ENCODE results near the gene PRDM12. TPM values are rescaled to one million over a fixed set of nuclear protein-coding genes. Genes with fewer than 3 reads are reported as not detected.
"Not testable (repeated sequence)": the region's sequence is repeated elsewhere in the genome, so short reads cannot be mapped to it uniquely, and the experiment has no call there.

PRDM12 gene
- polyA plus RNA-seq, 10 donors = not detected

DNA sequence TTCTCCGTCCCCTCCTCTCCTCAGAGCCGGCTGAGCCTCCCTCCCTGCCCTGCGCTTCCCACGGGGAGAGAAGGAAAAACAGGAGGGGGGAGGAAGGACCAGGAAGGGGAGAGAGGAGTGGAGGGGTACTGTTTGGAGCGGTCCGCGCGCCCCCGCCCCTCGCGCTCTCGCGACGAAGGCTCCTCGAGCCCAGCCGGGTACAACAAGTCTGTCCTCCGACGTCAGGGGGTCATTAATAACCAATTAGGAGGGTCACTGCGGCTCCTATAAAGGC, 480 bp upstream of the PRDM12 start:
- peak in 1 of 3 donors; percentile 24 for DNase-seq

- DNase-seq = no peak
Measured at GRCh38 chr9:130665029-130665430, 636 bp downstream of the PRDM12 start.

DNA sequence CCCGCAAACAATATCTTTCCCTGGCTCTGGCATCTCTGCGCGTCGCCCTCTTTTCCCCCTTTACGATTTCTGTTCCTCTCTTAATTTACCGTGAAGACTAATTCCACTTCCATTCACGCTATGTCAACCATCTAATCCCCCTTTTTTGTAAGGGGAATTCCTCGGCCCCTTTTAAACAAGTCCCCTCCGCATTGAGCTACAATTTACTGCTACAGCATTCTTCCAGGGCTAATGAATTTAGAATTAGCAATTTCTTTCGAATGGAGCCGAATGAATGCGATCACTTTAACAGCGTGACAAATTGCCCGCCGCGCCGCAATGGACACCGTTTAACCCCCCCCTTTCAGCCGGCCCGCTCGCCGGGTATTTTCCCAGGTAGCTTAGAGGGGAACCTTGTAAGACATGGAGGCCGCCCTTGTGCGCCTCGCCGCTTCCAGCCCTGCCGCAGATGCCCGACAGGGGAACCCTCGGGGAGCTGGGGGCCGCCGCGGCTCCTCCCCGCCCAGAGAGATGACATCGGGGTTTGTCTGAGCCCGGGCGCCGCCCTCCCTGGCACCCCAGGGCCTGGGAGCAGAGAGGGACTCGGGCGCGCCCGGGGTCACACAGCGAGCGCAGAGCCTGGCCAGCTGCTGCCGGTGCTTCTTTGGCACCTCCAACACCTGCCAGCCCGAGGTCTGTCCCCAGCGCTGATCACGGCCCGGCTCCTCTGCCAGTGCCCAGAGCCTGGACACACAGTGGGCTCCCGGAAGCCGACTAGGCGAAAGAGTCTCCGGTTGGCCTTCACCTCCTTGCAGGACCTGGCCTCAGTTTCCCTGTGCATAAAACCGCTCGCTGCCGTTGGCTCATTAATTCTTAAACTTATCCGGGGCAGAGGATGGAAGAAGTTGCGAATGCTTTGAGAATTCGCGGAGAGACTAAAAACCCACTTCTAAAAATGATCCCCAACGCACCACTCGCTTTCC, 1.3 kb downstream of the PRDM12 start:
- peak in 1 of 3 donors; percentile 13 for DNase-seq

DNA sequence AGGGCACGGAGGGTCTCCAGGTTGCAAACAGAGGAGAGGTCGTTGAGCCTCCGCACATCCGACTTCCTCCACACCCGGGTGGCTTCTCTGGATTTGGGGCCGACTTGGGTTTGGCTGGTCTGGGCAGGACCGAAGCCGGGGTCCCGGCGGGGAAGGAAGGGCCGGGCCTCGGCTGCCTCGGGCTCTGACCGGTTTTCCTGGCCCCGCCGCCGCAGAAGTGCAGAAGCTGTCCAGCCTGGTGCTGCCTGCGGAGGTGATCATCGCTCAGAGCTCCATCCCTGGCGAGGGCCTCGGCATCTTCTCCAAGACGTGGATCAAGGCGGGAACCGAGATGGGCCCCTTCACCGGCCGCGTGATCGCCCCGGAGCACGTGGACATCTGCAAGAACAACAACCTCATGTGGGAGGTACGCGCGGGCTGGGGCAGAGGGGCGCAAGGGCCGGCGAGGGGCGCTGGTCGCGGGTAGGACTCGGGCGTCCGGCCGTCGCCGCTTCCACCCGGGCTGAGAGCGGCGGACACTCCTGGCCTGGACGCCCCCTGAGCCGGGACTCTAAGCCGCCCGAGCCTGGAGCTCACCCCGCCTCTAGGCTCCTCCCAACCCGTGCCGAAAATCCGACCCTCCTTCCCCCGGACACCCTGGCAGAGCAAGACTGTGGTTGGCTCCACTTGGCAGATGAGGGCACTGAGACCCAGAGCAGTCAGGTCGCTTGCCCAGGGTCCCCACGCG, 2.2 kb downstream of the PRDM12 start:
- peak in 1 of 3 donors; percentile 23 for DNase-seq

GRCh38 chr9:130667120-130667435, 2.7 kb downstream of the PRDM12 start:
- no peak for DNase-seq

- DNase-seq = no peak
Measured at GRCh38 chr9:130668196-130668595, 3.8 kb downstream of the PRDM12 start.

DNA sequence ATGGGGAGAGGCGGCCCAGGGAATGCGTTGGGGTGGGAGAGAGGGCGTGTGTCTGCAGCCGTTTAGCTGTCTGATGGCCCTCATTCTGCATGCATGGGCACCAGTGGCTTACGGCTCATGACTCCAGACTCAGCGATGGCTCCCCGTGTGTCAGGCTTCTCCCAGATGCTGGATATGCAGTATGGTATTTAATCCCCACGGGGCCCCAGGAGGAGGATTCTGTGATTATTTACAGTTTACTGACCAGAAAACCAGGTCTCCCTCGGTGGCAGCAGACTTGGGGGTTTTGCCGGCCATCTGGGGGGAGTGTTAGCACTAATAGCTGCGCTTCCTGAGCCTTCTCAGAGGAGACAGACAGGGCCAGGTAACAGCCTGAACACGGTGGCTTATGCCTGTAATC, 4.3 kb downstream of the PRDM12 start:
- DNase-seq = no peak

GRCh38 chr9:130669965-130670364, 5.6 kb downstream of the PRDM12 start:
- no peak for DNase-seq

- DNase-seq = no peak
Measured at GRCh38 chr9:130670644-130671043, 6.2 kb downstream of the PRDM12 start.

DNA sequence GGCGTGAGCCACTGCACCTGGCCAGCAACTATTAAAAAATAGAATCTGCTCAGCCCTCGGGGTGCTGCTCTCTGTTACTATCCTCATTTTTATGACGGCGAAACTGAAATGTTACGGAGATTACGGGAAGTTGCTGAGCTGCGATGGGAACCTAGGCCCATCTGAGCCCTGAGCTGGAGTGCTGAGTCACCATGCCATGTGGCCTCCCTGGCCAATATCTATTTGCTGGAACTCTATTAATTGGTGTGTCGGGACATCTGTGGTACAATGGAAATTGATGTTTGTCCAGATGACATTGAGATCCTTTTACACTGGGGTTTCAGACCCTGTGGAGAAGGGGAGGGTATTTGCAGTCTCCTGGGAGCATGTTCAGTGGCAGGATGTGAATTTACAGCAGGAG, 8.1 kb downstream of the PRDM12 start:
- peak in 1 of 3 donors; percentile 45 for DNase-seq

GRCh38 chr9:130672933-130673615, 8.7 kb downstream of the PRDM12 start:
- no peak for DNase-seq

- no peak for DNase-seq
Measured at GRCh38 chr9:130675396-130675795, 11.0 kb downstream of the PRDM12 start.

DNA sequence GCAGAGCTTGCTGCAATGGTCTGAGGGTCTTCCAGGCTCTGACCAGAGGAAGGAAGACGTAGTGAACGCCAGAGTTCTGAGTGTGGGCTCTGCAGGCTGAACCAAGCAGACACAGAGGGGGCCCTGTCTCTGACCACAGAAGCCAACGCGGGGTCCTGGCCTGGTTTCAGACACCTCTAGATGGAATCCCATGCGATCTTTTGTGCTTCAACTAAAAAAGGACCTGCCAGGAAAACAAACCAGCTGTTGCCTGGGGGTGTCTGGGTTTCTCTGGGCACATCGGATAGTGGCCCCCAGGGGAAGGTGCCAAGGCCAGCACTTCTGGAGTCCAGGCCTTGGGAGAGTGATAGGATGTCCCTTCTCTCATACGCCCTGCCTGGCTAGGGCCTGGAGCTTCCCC, 12.9 kb downstream of the PRDM12 start:
- no peak for DNase-seq

- DNase-seq = peak in 2 of 3 donors; percentile 67 to 85
Measured at GRCh38 chr9:130680836-130681768, 16.7 kb downstream of the PRDM12 start.

- DNase-seq = peak in 1 of 3 donors; percentile 52
Measured at GRCh38 chr9:130681769-130682420, 17.5 kb downstream of the PRDM12 start.

GRCh38 chr9:130682421-130683121, 18.2 kb downstream of the PRDM12 start:
- peak in 2 of 3 donors; percentile 72 to 76 for DNase-seq

GRCh38 chr9:130685104-130685503, 20.7 kb downstream of the PRDM12 start:
- no peak for DNase-seq

- not testable (repeated sequence) for DNase-seq
Measured at GRCh38 chr9:130685945-130686344, 21.6 kb downstream of the PRDM12 start.

DNA sequence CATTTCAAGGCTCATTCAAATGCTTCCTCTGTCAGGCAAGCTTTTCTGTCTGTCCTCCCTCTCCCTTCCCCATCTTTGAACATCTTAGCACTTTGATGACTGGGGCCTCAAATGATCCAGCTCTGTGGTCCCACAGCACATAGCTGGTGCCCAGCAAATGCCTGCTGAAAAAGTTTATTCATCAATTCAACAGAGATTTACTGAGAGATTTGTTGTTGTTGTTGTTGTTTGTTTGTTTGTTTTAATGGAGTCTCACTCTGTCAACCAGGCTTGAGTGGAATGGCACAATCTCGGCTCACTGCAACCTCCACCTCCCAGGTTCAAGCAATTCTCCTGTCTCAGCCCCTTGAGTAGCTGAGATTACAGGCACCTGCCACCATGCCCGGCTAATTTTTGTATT, 23.2 kb downstream of the PRDM12 start:
- DNase-seq = no peak

GRCh38 chr9:130688072-130688471, 23.7 kb downstream of the PRDM12 start:
- no peak for DNase-seq

Measured in muscle of back (tissue), 11 donors.